ENCODE data around the gene DPH6. TPM values are rescaled to one million over a fixed set of nuclear protein-coding genes. Genes with fewer than 3 reads are reported as not detected.
A peak's percentile ranks its signal among the peaks of the same experiment; 100 is the strongest.

Gene DPH6
- total RNA-seq, 4 donors from 2014 or later = 7.7 to 12.9 (median 8.5) TPM

DNA sequence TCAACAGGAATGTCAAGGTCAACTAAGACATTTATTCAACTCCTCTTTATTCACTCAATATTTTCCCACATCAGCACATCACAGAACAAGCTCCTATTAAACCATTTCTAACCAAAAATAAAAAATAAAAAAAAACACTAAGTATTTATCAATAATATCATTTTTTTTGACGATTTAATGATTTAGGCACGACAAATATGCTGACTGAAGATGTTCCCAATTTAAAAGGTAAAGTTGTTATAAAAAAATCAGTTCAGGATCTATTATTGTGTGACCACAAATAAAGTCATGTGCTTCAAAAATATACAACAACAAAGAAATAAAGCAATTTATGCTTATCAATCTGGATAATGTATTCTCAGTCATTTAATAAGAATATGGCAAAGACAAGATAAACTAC, 16.2 kb downstream of the DPH6 start:
- no peaks in the 10 kb centered on the region for H3K27me3 ChIP-seq
- no peak for TF ChIP-seq EP300 (IDR thresholded peaks at IDR 0.05)
- TF ChIP-seq CTCF (IDR thresholded peaks at IDR 0.05) = no peak
- TF ChIP-seq POLR2A (IDR thresholded peaks at IDR 0.05; ENCODE audit: low read depth) = no peak
- no peak for TF ChIP-seq POLR2AphosphoS5 (IDR thresholded peaks at IDR 0.05)
- DNase-seq (ENCODE audit: extremely low spot score) = no peak
- intact Hi-C loops (cut with DNase I) = loop anchor here (5.0 kb wide), 1 partner anchor 233 kb away; no protein-coding TSS in a partner anchor
- no peak overlapping the region for H3K4me3 ChIP-seq
- no peak overlapping the region for H3K27ac ChIP-seq (replicated peaks in 1 of 4)
- no peaks in the 10 kb centered on the region for H3K36me3 ChIP-seq
- 99% methylated on average over 2 of the region's 2 CpGs for WGBS
- H3K4me1 ChIP-seq = peaks cover 0 to 4% (median 1%) of the 10 kb centered on the region in 4 donors
- H3K9me3 ChIP-seq = no peaks in the 10 kb centered on the region

- H3K9me3 ChIP-seq = no peaks in the 10 kb centered on the region
- 58% methylated on average over 2 of the region's 2 CpGs for WGBS
- no peaks in the 10 kb centered on the region for H3K36me3 ChIP-seq
- no peak for DNase-seq (ENCODE audit: extremely low spot score)
- intact Hi-C loops (cut with DNase I) = no loop called here
- no peak overlapping the region for H3K4me3 ChIP-seq
- no peak overlapping the region for H3K27ac ChIP-seq (replicated peaks in 1 of 4)
- TF ChIP-seq EP300 (IDR thresholded peaks at IDR 0.05) (no peak), POLR2AphosphoS5 (IDR thresholded peaks at IDR 0.05) (no peak), POLR2A (IDR thresholded peaks at IDR 0.05; ENCODE audit: low read depth) (no peak), CTCF (IDR thresholded peaks at IDR 0.05) (no peak)
- H3K27me3 ChIP-seq = no peaks in the 10 kb centered on the region
- H3K4me1 ChIP-seq = peaks cover 9 to 28% (median 28%) of the 10 kb centered on the region in 4 donors
Measured at GRCh38 chr15:35522061-35522460, 23.9 kb downstream of the DPH6 start.

DNA sequence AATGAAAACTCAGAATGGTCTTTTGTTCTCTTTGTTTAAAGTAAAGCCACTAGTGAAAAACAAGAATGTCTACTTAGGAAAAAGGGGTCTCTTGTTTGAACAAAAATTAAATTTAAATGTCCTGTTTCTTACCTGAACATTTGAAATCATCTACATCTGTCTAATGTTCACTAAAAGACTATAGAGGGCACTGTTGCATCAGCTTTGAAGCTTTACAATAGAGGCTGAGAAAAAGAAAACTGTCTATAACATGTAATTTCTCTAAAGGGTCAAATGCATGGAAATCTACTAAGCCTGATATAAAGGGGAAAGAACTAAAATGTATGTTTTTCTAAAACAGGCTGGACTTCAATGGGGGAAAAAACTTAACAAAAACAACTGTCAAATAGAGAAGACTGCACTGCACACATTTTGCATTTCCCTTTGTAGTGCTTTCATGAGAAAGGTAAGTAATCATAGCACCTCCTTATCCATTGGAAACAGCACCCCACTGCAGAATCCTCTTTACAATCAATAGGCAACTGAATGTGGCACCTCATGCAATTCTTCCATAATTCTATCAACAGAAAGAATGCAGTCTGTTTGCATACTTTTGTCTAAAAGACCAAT, 26.3 kb downstream of the DPH6 start:
- TF ChIP-seq CTCF (IDR thresholded peaks at IDR 0.05) (peak; percentile 52 to 61 (median 60)), POLR2A (IDR thresholded peaks at IDR 0.05; ENCODE audit: low read depth) (no peak)
- Histone ChIP-seq H3K4me3 (no peak overlapping the region), H3K36me3 (no peaks in the 10 kb centered on the region), H3K27me3 (no peaks in the 10 kb centered on the region), H3K9me3 (no peaks in the 10 kb centered on the region), H3K4me1 (peaks cover 9 to 28% (median 28%) of the 10 kb centered on the region in 4 donors), H3K27ac (replicated peaks in 1 of 4) (no peak overlapping the region)
- intact Hi-C loops (cut with DNase I) = no loop called here
- no peak for DNase-seq (ENCODE audit: extremely low spot score)

DNA sequence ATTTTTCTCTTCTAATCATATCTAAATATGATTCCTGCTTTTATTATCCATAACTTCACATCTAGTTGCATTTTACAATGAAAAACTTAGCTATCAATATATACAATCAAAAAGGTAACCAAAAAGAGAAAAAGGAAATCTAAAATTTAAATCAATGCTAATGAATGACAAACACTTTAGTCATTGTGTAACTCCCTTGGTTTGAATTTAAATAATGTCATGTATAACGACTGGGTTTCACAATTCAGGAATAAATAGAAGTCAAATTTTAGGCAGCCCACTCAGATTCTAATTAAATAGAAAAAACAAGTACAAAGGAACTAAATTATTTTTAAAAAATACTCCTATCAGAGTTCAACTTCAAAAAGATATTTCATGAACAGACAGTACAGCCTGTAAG, 26.9 kb downstream of the DPH6 start:
- Histone ChIP-seq H3K9me3 (no peaks in the 10 kb centered on the region), H3K4me3 (no peak overlapping the region), H3K36me3 (no peaks in the 10 kb centered on the region), H3K4me1 (peaks cover 9 to 28% (median 28%) of the 10 kb centered on the region in 4 donors), H3K27me3 (no peaks in the 10 kb centered on the region), H3K27ac (replicated peaks in 1 of 4) (no peak overlapping the region)
- TF ChIP-seq POLR2AphosphoS5 (IDR thresholded peaks at IDR 0.05) = no peak
- no peak for TF ChIP-seq POLR2A (IDR thresholded peaks at IDR 0.05; ENCODE audit: low read depth)
- no peak for TF ChIP-seq CTCF (IDR thresholded peaks at IDR 0.05)
- TF ChIP-seq EP300 (IDR thresholded peaks at IDR 0.05) = no peak
- WGBS = 55% methylated on average over 1 of the region's 1 CpG
- intact Hi-C loops (cut with DNase I) = no loop called here
- DNase-seq (ENCODE audit: extremely low spot score) = no peak

GRCh38 chr15:35514759-35515158, 31.2 kb downstream of the DPH6 start:
- Histone ChIP-seq H3K9me3 (no peaks in the 10 kb centered on the region), H3K4me3 (no peak overlapping the region), H3K27me3 (no peaks in the 10 kb centered on the region), H3K27ac (replicated peaks in 1 of 4) (no peak overlapping the region), H3K4me1 (peaks cover 0 to 6% (median 2%) of the 10 kb centered on the region in 4 donors), H3K36me3 (no peaks in the 10 kb centered on the region)
- no peak for DNase-seq (ENCODE audit: extremely low spot score)
- intact Hi-C loops (cut with DNase I) = no loop called here
- no peak for TF ChIP-seq CTCF (IDR thresholded peaks at IDR 0.05)
- TF ChIP-seq POLR2A (IDR thresholded peaks at IDR 0.05; ENCODE audit: low read depth) = no peak
- no peak for TF ChIP-seq EP300 (IDR thresholded peaks at IDR 0.05)

Measured in esophagus muscularis mucosa (tissue), 4 donors.